GM18873 (cell line): ENCODE results near the gene CNTNAP5.

Experiments used
- ATAC-seq: cut with Tn5 transposase; IDR thresholded peaks from one replicate; pipeline ENCODE4 v1.9.1; 2021; ENCODE audit warnings: mild to moderate bottlenecking, moderate library complexity, moderate number of reproducible peaks; ENCODE audit not compliant: unreplicated experiment, low FRiP score

Gene CNTNAP5

GRCh38 chr2:124662946-124663644 is 638.0 kb downstream of the CNTNAP5 start:
- no peak for ATAC-seq

GRCh38 chr2:124663645-124663997 is 638.5 kb downstream of the CNTNAP5 start:
- ATAC-seq, result no peak

- no peak for ATAC-seq
Measured at GRCh38 chr2:124664363-124664762, 639.3 kb downstream of the CNTNAP5 start.

- ATAC-seq, result no peak
Measured at GRCh38 chr2:124666976-124667375, 641.9 kb downstream of the CNTNAP5 start.

- ATAC-seq, result no peak
Measured at GRCh38 chr2:124668161-124668560, 643.1 kb downstream of the CNTNAP5 start.

GRCh38 chr2:124670187-124670586 is 645.1 kb downstream of the CNTNAP5 start:
- ATAC-seq, result no peak

GRCh38 chr2:124678043-124678442 is 653.0 kb downstream of the CNTNAP5 start:
- ATAC-seq, result no peak

- ATAC-seq, result no peak
Measured at GRCh38 chr2:124683536-124684428, 658.7 kb downstream of the CNTNAP5 start.

GRCh38 chr2:124689348-124689747 is 664.3 kb downstream of the CNTNAP5 start:
- no peak for ATAC-seq

- ATAC-seq, result no peak
Measured at GRCh38 chr2:124692216-124692615, 667.1 kb downstream of the CNTNAP5 start.

- no peak for ATAC-seq
Measured at GRCh38 chr2:124692707-124693106, 667.6 kb downstream of the CNTNAP5 start.

- no peak for ATAC-seq
Measured at GRCh38 chr2:124693156-124693555, 668.1 kb downstream of the CNTNAP5 start.

- no peak for ATAC-seq
Measured at GRCh38 chr2:124698979-124699565, 674.0 kb downstream of the CNTNAP5 start.

GRCh38 chr2:124702777-124703176 is 677.7 kb downstream of the CNTNAP5 start:
- no peak for ATAC-seq

- no peak for ATAC-seq
Measured at GRCh38 chr2:124704071-124704925, 679.2 kb downstream of the CNTNAP5 start.

- ATAC-seq, result no peak
Measured at GRCh38 chr2:124708661-124709060, 683.6 kb downstream of the CNTNAP5 start.

- no peak for ATAC-seq
Measured at GRCh38 chr2:124713969-124714368, 688.9 kb downstream of the CNTNAP5 start.

GRCh38 chr2:124725187-124725586 is 700.1 kb downstream of the CNTNAP5 start:
- ATAC-seq, result no peak

GRCh38 chr2:124740636-124741035 is 715.5 kb downstream of the CNTNAP5 start:
- no peak for ATAC-seq

GRCh38 chr2:124753842-124754241 is 728.8 kb downstream of the CNTNAP5 start:
- no peak for ATAC-seq
